Stimulated activated CD8-positive, alpha-beta memory T cell treated with anti-CD3 and anti-CD28 coated beads, Interleukin-2, amount 100 ng/mL, for 48 hours (primary cell): ENCODE measurements around the gene LCMT1.

ENCODE experiments used
- DNase-seq, 2 donors: peaks; one replicate each; pipeline ENCODE4 v3.0.0-alpha.2; 2020; ENCODE audit warnings: low read depth in 2 of 2

LCMT1 gene

GRCh38 chr16:25198021-25198420, 86.5 kb downstream of the LCMT1 start:
- DNase-seq: no peak

DNA sequence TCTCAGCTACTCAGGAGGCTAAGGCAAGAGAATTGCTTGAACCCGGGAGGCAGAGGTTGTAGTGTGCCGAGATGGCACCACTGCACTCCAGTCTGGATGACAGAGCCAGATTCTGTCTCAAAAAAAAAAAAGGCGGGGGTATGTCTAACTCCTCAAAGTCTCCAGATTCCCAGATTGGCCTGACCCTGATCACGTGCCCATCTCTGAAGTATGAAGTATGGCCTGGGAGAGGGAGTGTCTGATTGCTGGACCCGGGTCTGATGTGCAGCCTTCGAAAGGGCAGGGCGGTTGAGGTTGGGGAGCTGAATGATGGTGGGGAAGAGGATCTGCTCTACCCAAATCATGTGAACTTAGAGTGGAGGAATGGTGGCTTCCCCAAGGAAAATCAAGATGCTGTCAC, 87.9 kb downstream of the LCMT1 start:
- DNase-seq: no peak

- peak in 1 of 2 donors; percentile 2 for DNase-seq
Measured at GRCh38 chr16:25210758-25211157, 99.2 kb downstream of the LCMT1 start.

DNA sequence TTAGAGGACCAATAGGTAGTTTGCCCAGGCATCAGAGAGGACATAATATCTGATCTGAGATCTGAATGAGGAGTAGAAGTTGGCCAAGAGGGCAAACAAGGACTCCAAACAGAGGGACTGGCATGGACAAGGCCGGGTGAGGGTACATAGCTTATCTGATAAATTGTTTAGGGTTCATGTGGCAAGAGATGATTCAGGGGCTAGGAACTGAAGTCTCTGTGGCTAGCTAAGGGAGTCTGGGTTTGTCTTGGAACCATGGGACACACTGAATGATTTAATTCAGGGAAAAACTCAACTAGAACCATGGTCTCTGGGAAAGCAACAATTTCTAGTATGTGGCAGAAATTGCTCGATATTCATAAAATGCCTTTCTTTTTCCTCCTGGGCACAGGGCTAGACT, 101.1 kb downstream of the LCMT1 start:
- DNase-seq: no peak

GRCh38 chr16:25213709-25214397, 102.3 kb downstream of the LCMT1 start:
- no peak for DNase-seq

GRCh38 chr16:25217112-25217511, 105.6 kb downstream of the LCMT1 start:
- no peak for DNase-seq

DNA sequence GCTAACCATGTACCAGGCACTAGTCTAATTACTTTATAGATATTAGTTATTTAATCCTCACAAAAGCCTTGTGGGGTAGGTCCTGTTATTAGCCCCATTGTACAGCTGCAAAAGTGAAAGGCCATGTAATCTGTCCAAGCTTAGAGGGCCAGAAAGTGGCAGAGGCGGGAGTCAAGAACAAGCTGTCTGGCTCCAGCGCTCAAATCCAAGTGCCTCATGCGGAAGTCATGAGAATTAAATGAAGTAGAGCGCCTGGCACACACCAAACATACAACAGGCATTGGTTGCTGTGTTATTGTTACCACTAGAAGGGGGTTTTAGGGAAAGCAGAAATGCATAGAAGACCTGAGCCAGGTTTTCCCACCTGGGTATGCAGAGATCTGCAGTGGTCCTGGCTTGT, 106.4 kb downstream of the LCMT1 start:
- DNase-seq: no peak

- DNase-seq: no peak
Measured at GRCh38 chr16:25219070-25219737, 107.7 kb downstream of the LCMT1 start.

DNA sequence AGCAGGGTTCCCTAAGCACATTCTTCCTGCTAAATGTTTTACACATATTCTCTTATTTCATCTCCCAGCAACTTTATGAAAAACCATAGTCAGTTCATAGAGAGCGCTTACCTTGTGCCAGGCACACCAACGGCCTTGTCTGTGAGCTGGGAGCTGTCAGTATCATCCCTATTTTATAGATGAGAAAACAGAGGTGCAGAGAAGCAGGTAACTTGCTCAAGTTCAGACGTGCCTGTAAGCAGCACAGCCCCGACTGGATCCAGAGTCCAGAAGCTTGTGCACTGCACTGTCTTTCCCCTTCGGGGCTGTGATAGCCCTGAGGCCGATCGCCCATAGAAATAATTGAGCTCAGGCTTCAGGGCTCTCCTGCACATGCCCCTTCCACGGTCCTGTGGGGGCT, 111.4 kb downstream of the LCMT1 start:
- DNase-seq: no peak

- DNase-seq: no peak
Measured at GRCh38 chr16:25223964-25224363, 112.4 kb downstream of the LCMT1 start.

DNA sequence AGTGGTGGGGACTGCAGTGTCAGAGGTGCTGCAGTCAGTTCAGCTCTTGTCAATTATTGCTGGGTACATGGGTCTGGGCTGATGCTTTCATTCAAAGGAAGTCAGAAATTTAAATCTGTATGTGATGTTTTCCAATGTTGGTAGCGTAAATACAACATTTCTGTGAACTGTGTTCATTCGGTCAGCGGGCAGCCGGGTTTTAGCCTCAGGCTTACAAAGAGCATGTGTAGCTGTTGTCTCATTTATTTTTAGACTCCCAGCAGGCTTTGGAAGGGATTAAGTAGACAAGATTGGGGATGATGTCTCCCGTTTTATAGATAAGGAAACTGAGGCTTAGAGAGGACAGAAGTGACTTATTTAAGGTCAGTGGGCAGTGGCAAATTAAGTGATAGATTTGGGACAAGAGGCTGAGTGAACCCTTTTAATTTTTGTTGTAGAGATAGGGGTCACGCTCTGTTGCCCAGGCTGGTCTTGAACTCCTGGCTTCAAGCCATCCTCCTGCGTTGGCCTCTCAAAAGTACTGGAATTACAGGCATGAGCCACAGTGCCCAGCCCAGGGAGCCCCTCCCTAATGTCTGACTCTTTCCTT, 113.3 kb downstream of the LCMT1 start:
- DNase-seq: no peak
